ENCODE results near the gene GOLGA6C. TPM values are rescaled to one million over a fixed set of nuclear protein-coding genes. Genes with fewer than 3 reads are reported as not detected.

The GOLGA6C gene
- total and polyA plus RNA-seq, 10 donors: not detected

DNA sequence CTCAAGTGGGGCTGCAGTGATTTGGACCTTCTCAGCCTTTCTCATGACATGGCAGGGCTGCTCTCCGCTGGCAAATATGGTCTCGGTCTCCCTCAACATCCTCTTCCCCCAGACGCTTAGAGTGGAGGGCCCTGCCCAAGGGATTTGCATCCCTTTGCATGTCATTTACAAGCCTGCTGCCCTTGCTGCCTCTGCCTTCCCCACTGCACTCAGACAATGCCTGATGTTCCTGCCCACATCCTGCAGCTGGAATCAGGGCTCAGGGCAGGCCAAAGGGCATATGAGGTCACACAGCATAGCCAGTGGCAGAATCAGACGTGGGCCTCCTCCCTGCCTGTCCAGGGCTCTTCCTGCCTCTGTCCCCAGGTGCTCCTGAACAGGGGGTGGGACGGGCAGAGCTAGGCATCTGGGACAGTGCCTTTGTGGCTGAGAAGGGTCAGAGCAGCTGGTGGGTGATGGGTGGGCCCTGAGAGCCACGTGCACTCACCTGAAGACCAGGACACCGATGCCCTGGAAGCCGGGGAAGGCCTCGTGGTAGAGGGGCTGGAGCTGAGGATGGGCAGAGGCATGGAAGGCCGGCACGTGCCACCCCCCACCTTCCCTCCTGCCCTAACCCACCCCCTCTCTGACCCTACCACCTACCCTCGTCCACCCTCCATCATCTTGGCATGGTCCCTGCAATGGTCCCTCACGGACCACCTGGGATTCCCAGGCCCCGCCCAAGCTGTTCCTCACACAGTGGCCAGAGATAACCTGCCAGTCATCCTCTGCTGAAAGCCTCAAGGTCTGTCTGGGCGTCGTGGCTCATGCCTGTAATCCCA is 27.4 kb upstream of the GOLGA6C start:
- Histone ChIP-seq H3K9me3 (no peaks in the 10 kb centered on the region), H3K4me1 (no peaks in the 10 kb centered on the region), H3K4me3 (no peak overlapping the region), H3K36me3 (no peaks in the 10 kb centered on the region), H3K27ac (no peak overlapping the region), H3K27me3 (replicated peaks in 1 of 7) (peaks cover 0 to 63% (median 0%) of the 10 kb centered on the region in 7 donors)
- intact Hi-C loops (cut with DNase I; ENCODE audit: low total_unique reads): no loop called here
- WGBS, 5 donors: 65 to 77% (median 75%) methylated on average over 15 to 16 of the region's 16 CpGs
- TF ChIP-seq POLR2AphosphoS5 (IDR thresholded peaks at IDR 0.05) (no peak), POLR2A (IDR thresholded peaks at IDR 0.05) (no peak)
- TF ChIP-seq, protein P1, sequence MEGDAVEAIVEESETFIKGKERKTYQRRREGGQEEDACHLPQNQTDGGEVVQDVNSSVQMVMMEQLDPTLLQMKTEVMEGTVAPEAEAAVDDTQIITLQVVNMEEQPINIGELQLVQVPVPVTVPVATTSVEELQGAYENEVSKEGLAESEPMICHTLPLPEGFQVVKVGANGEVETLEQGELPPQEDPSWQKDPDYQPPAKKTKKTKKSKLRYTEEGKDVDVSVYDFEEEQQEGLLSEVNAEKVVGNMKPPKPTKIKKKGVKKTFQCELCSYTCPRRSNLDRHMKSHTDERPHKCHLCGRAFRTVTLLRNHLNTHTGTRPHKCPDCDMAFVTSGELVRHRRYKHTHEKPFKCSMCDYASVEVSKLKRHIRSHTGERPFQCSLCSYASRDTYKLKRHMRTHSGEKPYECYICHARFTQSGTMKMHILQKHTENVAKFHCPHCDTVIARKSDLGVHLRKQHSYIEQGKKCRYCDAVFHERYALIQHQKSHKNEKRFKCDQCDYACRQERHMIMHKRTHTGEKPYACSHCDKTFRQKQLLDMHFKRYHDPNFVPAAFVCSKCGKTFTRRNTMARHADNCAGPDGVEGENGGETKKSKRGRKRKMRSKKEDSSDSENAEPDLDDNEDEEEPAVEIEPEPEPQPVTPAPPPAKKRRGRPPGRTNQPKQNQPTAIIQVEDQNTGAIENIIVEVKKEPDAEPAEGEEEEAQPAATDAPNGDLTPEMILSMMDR (IDR thresholded peaks at IDR 0.05 in 8 of 11, conservative IDR thresholded peaks at IDR 0.05 in 3 of 11): no peak
- peak; percentile 51 for DNase-seq

DNA sequence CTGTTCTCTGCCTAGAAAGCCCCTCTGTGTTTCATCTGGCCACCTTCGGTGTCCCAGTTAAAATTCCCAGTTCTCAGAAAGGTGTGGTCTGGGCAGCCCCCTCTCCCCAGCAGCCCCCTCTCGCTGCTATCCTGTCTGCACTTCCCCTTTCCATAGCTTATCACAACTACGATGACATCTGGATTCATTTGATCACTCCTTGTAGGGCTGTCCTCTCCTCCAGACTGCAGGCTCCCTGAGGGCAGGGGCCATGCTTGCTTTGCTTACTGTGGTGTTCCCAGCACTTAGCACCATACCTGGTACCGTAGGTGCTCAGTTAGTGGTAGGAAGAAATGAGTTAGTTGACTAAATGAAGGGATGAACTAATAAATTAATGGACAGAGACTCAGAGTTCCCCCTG is 26.3 kb upstream of the GOLGA6C start:
- intact Hi-C loops (cut with DNase I; ENCODE audit: low total_unique reads): no loop called here
- peak; percentile 36 for DNase-seq
- H3K36me3 ChIP-seq: no peaks in the 10 kb centered on the region

DNA sequence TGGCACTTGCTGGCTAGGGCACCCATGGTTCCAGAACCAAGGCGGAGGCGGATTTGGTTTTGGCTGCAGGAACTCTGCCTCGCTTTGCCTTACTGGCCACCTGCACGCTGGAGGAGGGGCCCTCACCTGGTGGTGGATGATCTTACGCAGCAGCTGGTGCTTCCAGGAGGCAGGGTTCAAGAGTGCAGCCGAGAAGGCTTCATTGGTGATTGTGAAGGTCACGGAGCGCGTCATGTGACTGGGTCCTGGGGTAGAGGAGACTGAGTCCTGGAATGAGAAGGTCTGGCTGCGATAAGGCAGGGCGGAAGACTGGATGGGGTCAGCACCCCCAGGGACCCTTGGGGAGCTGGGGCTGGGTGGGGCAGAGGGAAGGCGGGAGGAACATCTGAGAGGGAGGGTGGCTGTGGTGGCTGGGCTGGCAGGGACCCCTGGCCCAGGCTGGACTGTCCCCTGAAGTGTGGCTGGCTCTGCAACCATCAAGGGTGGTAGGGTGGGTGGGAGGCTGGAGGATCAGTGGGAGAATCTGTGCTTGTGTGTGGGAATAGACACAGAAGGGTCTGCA is 25.8 kb upstream of the GOLGA6C start:
- H3K36me3 ChIP-seq: no peaks in the 10 kb centered on the region
- WGBS, 5 donors: 86 to 92% (median 91%) methylated on average over 12 of the region's 12 CpGs

More for the DNA sequence above, 26.3 kb upstream of the GOLGA6C start:
- Histone ChIP-seq H3K27me3 (replicated peaks in 1 of 7) (peaks cover 0 to 73% (median 0%) of the 10 kb centered on the region in 7 donors), H3K9me3 (no peaks in the 10 kb centered on the region), H3K27ac (no peak overlapping the region), H3K4me3 (no peak overlapping the region), H3K4me1 (no peaks in the 10 kb centered on the region)
- 50 to 62% (median 57%) methylated on average over 4 of the region's 4 CpGs for WGBS, 5 donors
- TF ChIP-seq POLR2AphosphoS5 (IDR thresholded peaks at IDR 0.05): no peak
- TF ChIP-seq, protein P1 (IDR thresholded peaks at IDR 0.05 in 8 of 11, conservative IDR thresholded peaks at IDR 0.05 in 3 of 11): no peak

DNA sequence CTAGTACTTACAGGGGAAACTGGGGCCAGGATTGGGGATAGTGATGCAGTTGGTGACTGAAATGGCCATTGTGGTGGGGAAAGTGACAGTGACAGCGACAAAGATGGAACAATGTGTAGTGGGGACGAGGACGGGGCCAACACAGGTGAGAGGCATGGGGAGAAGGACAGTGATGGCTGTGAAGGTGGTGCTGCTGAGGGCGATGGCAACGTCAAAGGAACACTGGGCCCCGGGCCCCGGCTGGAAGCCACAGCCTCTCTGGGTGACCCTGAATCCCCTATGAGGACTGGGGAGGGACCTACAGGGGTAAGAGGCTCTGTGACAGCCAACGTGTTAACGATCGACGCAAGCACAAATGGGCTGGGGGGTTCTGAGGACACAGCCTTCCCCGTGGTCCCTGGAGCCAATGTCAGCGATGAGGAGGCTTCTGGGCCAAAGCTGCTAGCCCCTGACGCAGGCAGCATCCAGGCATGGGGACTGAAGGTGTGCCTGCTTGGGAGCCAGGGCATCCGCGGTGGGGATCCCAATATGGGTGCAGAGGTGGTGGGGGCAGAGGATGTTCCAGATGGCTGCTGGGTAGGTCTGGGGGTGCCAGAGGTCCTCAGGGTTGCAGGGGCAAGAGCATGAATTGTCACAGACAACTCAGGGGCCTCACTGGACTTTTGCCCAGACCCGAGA is 25.2 kb upstream of the GOLGA6C start:
- Histone ChIP-seq H3K4me1 (no peaks in the 10 kb centered on the region), H3K4me3 (no peak overlapping the region), H3K36me3 (no peaks in the 10 kb centered on the region), H3K27me3 (replicated peaks in 1 of 7) (peaks cover 0 to 83% (median 0%) of the 10 kb centered on the region in 7 donors), H3K9me3 (no peaks in the 10 kb centered on the region), H3K27ac (no peak overlapping the region)
- TF ChIP-seq POLR2A (IDR thresholded peaks at IDR 0.05) (no peak), POLR2AphosphoS5 (IDR thresholded peaks at IDR 0.05) (no peak)
- TF ChIP-seq, protein P1 (IDR thresholded peaks at IDR 0.05 in 8 of 11, conservative IDR thresholded peaks at IDR 0.05 in 3 of 11): no peak
- 87 to 91% (median 88%) methylated on average over 17 of the region's 17 CpGs for WGBS, 5 donors
- DNase-seq: peak; percentile 64
- intact Hi-C loops (cut with DNase I; ENCODE audit: low total_unique reads): no loop called here

More for the DNA sequence above, 25.8 kb upstream of the GOLGA6C start:
- intact Hi-C loops (cut with DNase I; ENCODE audit: low total_unique reads): no loop called here
- peak; percentile 29 for DNase-seq
- H3K4me1 ChIP-seq: no peaks in the 10 kb centered on the region
- peaks cover 0 to 78% (median 0%) of the 10 kb centered on the region in 7 donors for H3K27me3 ChIP-seq (replicated peaks in 1 of 7)
- no peaks in the 10 kb centered on the region for H3K9me3 ChIP-seq
- TF ChIP-seq POLR2A (IDR thresholded peaks at IDR 0.05): no peak
- TF ChIP-seq POLR2AphosphoS5 (IDR thresholded peaks at IDR 0.05): no peak
- no peak overlapping the region for H3K27ac ChIP-seq
- no peak overlapping the region for H3K4me3 ChIP-seq

All from spleen (tissue), 11 donors.